ENCODE measurements around the gene BRI3BP.

Gene BRI3BP
- total RNA-seq = 29.7 to 51.2 reads per million in 2 experiments

GRCh38 chr12:124993626-124994436 is at the start of gene BRI3BP:
Gene BRI3BP, plus strand, starts transcription at chr12:124993645. Its CDS starts 146 bp downstream, at chr12:124993791.
- DNase-seq (ENCODE audit: low read depth) = no peak

GRCh38 chr12:124946447-124946793 is 47.0 kb upstream of the BRI3BP start:
- DNase-seq (ENCODE audit: low read depth) = no peak

- DNase-seq (ENCODE audit: low read depth) = no peak
Observed at GRCh38 chr12:124947013-124947412, 46.4 kb upstream of the BRI3BP start.

- DNase-seq (ENCODE audit: low read depth) = no peak
Observed at GRCh38 chr12:124947561-124948398, 45.7 kb upstream of the BRI3BP start.

- no peak for DNase-seq (ENCODE audit: low read depth)
Observed at GRCh38 chr12:124949066-124949465, 44.4 kb upstream of the BRI3BP start.

GRCh38 chr12:124949779-124950728 is 43.4 kb upstream of the BRI3BP start:
- DNase-seq (ENCODE audit: low read depth) = no peak

GRCh38 chr12:124952295-124952694 is 41.1 kb upstream of the BRI3BP start:
- DNase-seq (ENCODE audit: low read depth) = no peak

- DNase-seq (ENCODE audit: low read depth) = no peak
Observed at GRCh38 chr12:124952801-124953200, 40.6 kb upstream of the BRI3BP start.

GRCh38 chr12:124953689-124954405 is 39.6 kb upstream of the BRI3BP start:
- DNase-seq (ENCODE audit: low read depth) = no peak

- no peak for DNase-seq (ENCODE audit: low read depth)
Observed at GRCh38 chr12:124954771-124955170, 38.7 kb upstream of the BRI3BP start.

GRCh38 chr12:124956571-124956970 is 36.9 kb upstream of the BRI3BP start:
- DNase-seq (ENCODE audit: low read depth) = no peak

GRCh38 chr12:124961055-124961454 is 32.4 kb upstream of the BRI3BP start:
- DNase-seq (ENCODE audit: low read depth) = no peak

- no peak for DNase-seq (ENCODE audit: low read depth)
Observed at GRCh38 chr12:124963211-124963610, 30.2 kb upstream of the BRI3BP start.

- DNase-seq (ENCODE audit: low read depth) = no peak
Observed at GRCh38 chr12:124964251-124964650, 29.2 kb upstream of the BRI3BP start.

- no peak for DNase-seq (ENCODE audit: low read depth)
Observed at GRCh38 chr12:124964836-124965462, 28.5 kb upstream of the BRI3BP start.

GRCh38 chr12:124967016-124967739 is 26.3 kb upstream of the BRI3BP start:
- DNase-seq (ENCODE audit: low read depth) = no peak

- no peak for DNase-seq (ENCODE audit: low read depth)
Observed at GRCh38 chr12:124968656-124969055, 24.8 kb upstream of the BRI3BP start.

GRCh38 chr12:124970647-124971402 is 22.6 kb upstream of the BRI3BP start:
- no peak for DNase-seq (ENCODE audit: low read depth)

- DNase-seq (ENCODE audit: low read depth) = no peak
Observed at GRCh38 chr12:124971603-124972002, 21.8 kb upstream of the BRI3BP start.

Measured in T follicular helper cell (primary cell).